Lower lobe of right lung (tissue), 2 donors: ENCODE data around the gene OR11G2. TPM values are rescaled to one million over a fixed set of nuclear protein-coding genes. Genes with fewer than 3 reads are reported as not detected.
"Not testable (repeated sequence)": the region's sequence is repeated elsewhere in the genome, so short reads cannot be mapped to it uniquely, and the experiment has no call there.

Experiments used
- ATAC-seq, 2 donors: fragments of 200-7000 bp; cut with Tn5 transposase; one replicate each; pipeline ENCODE4 v1.9.1; 2020 to 2022; ENCODE audit warnings: mild to moderate bottlenecking in 2 of 2, moderate library complexity in 2 of 2
- DNase-seq: peaks from one replicate; pipeline ENCODE4 v3.0.0-alpha.2; 2020
- H3K27ac ChIP-seq: fragments of 200-600 bp; one replicate; pipeline ENCODE4 v1.8.0; 2022
- H3K27me3 ChIP-seq: fragments of 200-600 bp; one replicate; pipeline ENCODE4 v1.8.0; 2022; ENCODE audit warnings: low read depth
- H3K36me3 ChIP-seq: fragments of 200-600 bp; one replicate; pipeline ENCODE4 v1.8.0; 2022; ENCODE audit warnings: mild to moderate bottlenecking
- H3K4me1 ChIP-seq: fragments of 200-600 bp; one replicate; pipeline ENCODE4 v1.8.0; 2022
- H3K4me3 ChIP-seq: fragments of 200-600 bp; one replicate; pipeline ENCODE4 v1.8.0; 2022; ENCODE audit warnings: mild to moderate bottlenecking
- H3K9me3 ChIP-seq: fragments of 200-600 bp; one replicate; pipeline ENCODE4 v1.8.0; 2022
- intact Hi-C: fragments of 100-400 bp; cut with DNase I; formaldehyde crosslinking; loops from one replicate; pipeline ENCODE4 v1.11.0; 2022
- total RNA-seq: library from RNA; stranded (reverse); fragmentation: NEBNext Ultra II Directional; extraction: Animal tissue kit (Norgen Biotek cat#: 25700); gene quantifications from one replicate; pipeline ENCODE4 v1.2.1, GENCODE V29; 2021
- TF ChIP-seq, protein P1 (sequence below): fragments of 200-600 bp; IDR thresholded peaks from one replicate; pipeline ENCODE4 v1.8.0; 2022; ENCODE audit warnings: antibody characterized with exemption, mild to moderate bottlenecking
- donor health status: DM: no; HTN: yes; CAD: no; lungs with severe emphysema.

OR11G2 gene
- total RNA-seq, 1 donor from 2014 or later = not detected

DNA sequence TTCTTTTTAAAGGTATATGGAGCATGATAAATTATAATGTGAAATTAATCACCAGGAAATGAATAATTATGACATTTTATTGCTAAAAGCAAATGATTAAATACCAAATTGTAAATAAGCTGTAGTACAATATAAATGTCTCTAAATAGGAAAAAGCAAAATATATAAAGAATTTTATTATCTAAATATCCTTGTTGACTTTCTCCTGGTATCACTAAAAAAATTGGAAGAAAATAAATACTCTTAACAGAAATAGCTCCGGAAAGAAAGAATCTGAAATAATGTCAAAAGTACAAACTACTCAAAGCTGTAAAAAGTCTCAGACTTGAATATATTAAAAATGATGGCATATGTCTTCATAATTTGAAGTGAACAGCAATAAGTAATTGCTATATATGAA, 38.0 kb downstream of the OR11G2 start, which contains the start of gene OR11H7:
Gene OR11H7, plus strand, starts transcription at position 301 of the 400 bp plus-strand sequence.
- no peak within 1 kb of the TSS for H3K4me3 ChIP-seq
- H3K9me3 ChIP-seq = peaks cover 11% of the 10 kb centered on the region
- no peak for ATAC-seq
- H3K4me1 ChIP-seq = no peaks in the 10 kb centered on the region
- TF ChIP-seq, protein P1, sequence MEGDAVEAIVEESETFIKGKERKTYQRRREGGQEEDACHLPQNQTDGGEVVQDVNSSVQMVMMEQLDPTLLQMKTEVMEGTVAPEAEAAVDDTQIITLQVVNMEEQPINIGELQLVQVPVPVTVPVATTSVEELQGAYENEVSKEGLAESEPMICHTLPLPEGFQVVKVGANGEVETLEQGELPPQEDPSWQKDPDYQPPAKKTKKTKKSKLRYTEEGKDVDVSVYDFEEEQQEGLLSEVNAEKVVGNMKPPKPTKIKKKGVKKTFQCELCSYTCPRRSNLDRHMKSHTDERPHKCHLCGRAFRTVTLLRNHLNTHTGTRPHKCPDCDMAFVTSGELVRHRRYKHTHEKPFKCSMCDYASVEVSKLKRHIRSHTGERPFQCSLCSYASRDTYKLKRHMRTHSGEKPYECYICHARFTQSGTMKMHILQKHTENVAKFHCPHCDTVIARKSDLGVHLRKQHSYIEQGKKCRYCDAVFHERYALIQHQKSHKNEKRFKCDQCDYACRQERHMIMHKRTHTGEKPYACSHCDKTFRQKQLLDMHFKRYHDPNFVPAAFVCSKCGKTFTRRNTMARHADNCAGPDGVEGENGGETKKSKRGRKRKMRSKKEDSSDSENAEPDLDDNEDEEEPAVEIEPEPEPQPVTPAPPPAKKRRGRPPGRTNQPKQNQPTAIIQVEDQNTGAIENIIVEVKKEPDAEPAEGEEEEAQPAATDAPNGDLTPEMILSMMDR = no peak
- H3K27ac ChIP-seq = no peak within 1 kb of the TSS
- intact Hi-C loops = no loop called here
- no peaks in the 10 kb centered on the region for H3K36me3 ChIP-seq
- no peaks in the 10 kb centered on the region for H3K27me3 ChIP-seq
- DNase-seq = no peak

DNA sequence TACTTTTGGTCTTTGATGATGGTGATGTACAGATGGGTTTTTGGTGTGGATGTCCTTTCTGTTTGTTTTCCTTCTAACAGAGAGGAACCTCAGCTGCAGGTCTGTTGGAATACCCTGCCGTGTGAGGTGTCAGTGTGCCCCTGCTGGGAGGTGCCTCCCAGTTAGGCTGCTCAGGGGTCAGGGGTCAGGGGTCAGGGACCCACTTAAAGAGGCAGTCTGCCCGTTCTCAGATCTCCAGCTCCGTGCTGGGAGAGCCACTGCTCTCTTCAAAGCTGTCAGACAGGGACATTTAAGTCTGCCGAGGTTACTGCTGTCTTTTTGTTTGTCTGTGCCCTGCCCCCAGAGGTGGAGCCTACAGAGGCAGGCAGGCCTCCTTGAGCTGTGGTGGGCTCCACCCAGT, 44.7 kb downstream of the OR11G2 start:
- H3K4me3 ChIP-seq, H3K27ac ChIP-seq, DNase-seq, H3K36me3 ChIP-seq, ATAC-seq, H3K4me1 ChIP-seq, H3K9me3 ChIP-seq, H3K27me3 ChIP-seq, intact Hi-C loops: not testable (repeated sequence)

DNA sequence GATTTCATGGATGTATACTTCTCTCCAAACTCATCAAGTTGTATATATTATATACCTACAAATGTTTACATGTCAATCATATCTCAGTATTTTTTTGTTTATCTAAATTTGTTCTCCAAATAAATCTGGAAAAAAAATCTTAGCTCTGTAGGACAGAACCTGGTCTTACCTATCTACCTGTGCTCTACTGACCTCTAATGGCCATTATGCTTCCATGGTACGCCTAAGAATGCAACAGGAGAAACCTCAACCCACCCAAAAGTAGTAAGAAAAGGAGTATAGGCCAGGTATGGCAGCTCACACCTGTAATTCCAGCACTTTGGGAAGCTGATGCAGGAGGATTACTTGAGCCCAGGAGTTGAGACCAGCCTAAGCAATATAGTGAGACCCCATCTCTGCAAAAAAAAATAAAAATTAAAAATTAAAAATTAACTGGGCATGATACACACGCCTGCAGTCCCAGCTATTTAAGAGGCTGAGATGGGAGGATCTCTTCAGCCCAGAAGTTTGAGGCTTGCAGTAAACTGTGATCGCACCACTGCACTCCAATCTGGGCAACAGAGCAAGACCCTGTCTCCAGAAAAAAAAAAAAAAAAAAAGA, 57.0 kb downstream of the OR11G2 start:
- Histone ChIP-seq H3K27me3 (no peaks in the 10 kb centered on the region), H3K9me3 (no peaks in the 10 kb centered on the region), H3K4me1 (no peaks in the 10 kb centered on the region), H3K27ac (no peak overlapping the region), H3K36me3 (no peaks in the 10 kb centered on the region), H3K4me3 (no peak overlapping the region)
- intact Hi-C loops = no loop called here
- DNase-seq (no peak), ATAC-seq (no peak)
- TF ChIP-seq, protein P1 = no peak

Other genes with a start within 250 kb of the OR11G2 start
- gene OR4K15, start 215.3 kb upstream of the OR11G2 start, total RNA-seq = not detected
- gene OR4Q2, start 188.7 kb upstream of the OR11G2 start, total RNA-seq = not detected
- not detected for gene OR4K14, start 171.6 kb upstream of the OR11G2 start, total RNA-seq
- not detected for gene OR4K13, start 154.9 kb upstream of the OR11G2 start, total RNA-seq
- gene OR4L1, start 130.9 kb upstream of the OR11G2 start, total RNA-seq = not detected
- gene OR4K17, start 80.2 kb upstream of the OR11G2 start, total RNA-seq = not detected
- not detected for gene OR4N5, start 52.1 kb upstream of the OR11G2 start, total RNA-seq
- not detected for gene OR11H6, start 32.8 kb downstream of the OR11G2 start, total RNA-seq
- not detected for gene OR11H7, start 38.1 kb downstream of the OR11G2 start, total RNA-seq
- gene OR11H4, start 48.4 kb downstream of the OR11G2 start, total RNA-seq = not detected
- 19.3 TPM for gene TTC5, start 115.1 kb downstream of the OR11G2 start, total RNA-seq
- gene CCNB1IP1, start 142.4 kb downstream of the OR11G2 start, total RNA-seq = 36.9 TPM
- 17.1 TPM for gene PARP2, start 152.7 kb downstream of the OR11G2 start, total RNA-seq
- gene TEP1, start 222.6 kb downstream of the OR11G2 start, total RNA-seq = 53.6 TPM
- 0.47 TPM for gene KLHL33, start 245.3 kb downstream of the OR11G2 start, total RNA-seq